Measurements from ENCODE around the gene SLC35A5.

GRCh38 chr3:112617285-112617684 is 55.4 kb downstream of the SLC35A5 start:
- no peak for TF ChIP-seq CTCF (IDR thresholded peaks at IDR 0.05)
- no peak for TF ChIP-seq POLR2A (IDR thresholded peaks at IDR 0.05)

Measured in lower leg skin (tissue), 3 donors.